GM19455 (cell line): ENCODE measurements around the gene FOXN4.

Source experiments
- ATAC-seq: cut with Tn5 transposase; IDR thresholded peaks from one replicate; pipeline ENCODE4 v1.9.1; 2021; ENCODE audit not compliant: unreplicated experiment

Gene FOXN4

GRCh38 chr12:109259545-109259895, 49.6 kb downstream of the FOXN4 start:
- no peak for ATAC-seq

GRCh38 chr12:109258607-109259544, 50.2 kb downstream of the FOXN4 start:
- ATAC-seq: no peak

GRCh38 chr12:109258201-109258600, 50.9 kb downstream of the FOXN4 start:
- no peak for ATAC-seq

- ATAC-seq: no peak
Observed at GRCh38 chr12:109256011-109256410, 53.1 kb downstream of the FOXN4 start.

GRCh38 chr12:109255377-109255776, 53.7 kb downstream of the FOXN4 start:
- no peak for ATAC-seq

- no peak for ATAC-seq
Observed at GRCh38 chr12:109253913-109254544, 55.1 kb downstream of the FOXN4 start.

GRCh38 chr12:109252799-109253198, 56.3 kb downstream of the FOXN4 start:
- ATAC-seq: no peak

GRCh38 chr12:109250523-109250922, 58.6 kb downstream of the FOXN4 start:
- ATAC-seq: no peak

- ATAC-seq: no peak
Observed at GRCh38 chr12:109247831-109248654, 61.0 kb downstream of the FOXN4 start.

GRCh38 chr12:109246221-109246620, 62.9 kb downstream of the FOXN4 start:
- no peak for ATAC-seq

GRCh38 chr12:109244073-109244472, 65.0 kb downstream of the FOXN4 start:
- no peak for ATAC-seq

- no peak for ATAC-seq
Observed at GRCh38 chr12:109241936-109242335, 67.1 kb downstream of the FOXN4 start.

GRCh38 chr12:109240365-109240764, 68.7 kb downstream of the FOXN4 start:
- ATAC-seq: no peak

- ATAC-seq: no peak
Observed at GRCh38 chr12:109239691-109240090, 69.4 kb downstream of the FOXN4 start.

- no peak for ATAC-seq
Observed at GRCh38 chr12:109239179-109239578, 69.9 kb downstream of the FOXN4 start.

GRCh38 chr12:109236257-109236656, 72.8 kb downstream of the FOXN4 start:
- no peak for ATAC-seq

GRCh38 chr12:109234012-109234411, 75.1 kb downstream of the FOXN4 start:
- no peak for ATAC-seq

GRCh38 chr12:109232731-109233130, 76.4 kb downstream of the FOXN4 start:
- no peak for ATAC-seq

GRCh38 chr12:109230193-109230592, 78.9 kb downstream of the FOXN4 start:
- ATAC-seq: no peak

- ATAC-seq: no peak
Observed at GRCh38 chr12:109228664-109229063, 80.4 kb downstream of the FOXN4 start.
